WTC11 (cell line): ENCODE data around the gene YIPF6.

Experiments
- E2F4 ChIP-seq: sonication (generic); formaldehyde crosslinking; IDR thresholded peaks from 2 replicates; pipeline ENCODE4 v1.8.1; 2022; ENCODE audit warnings: low read depth, mild to moderate bottlenecking, moderate library complexity, missing genetic modification reagents, borderline replicate concordance
- E2F5 ChIP-seq: sonication (generic); formaldehyde crosslinking; IDR thresholded peaks from 2 replicates; pipeline ENCODE4 v1.8.1; 2022; ENCODE audit warnings: mild to moderate bottlenecking, moderate library complexity, missing genetic modification reagents
- IRF2 ChIP-seq: sonication (generic); formaldehyde crosslinking; IDR thresholded peaks from 2 replicates; pipeline ENCODE4 v1.8.0; 2022; ENCODE audit warnings: low read depth, missing genetic modification reagents, borderline replicate concordance
- MAX ChIP-seq: sonication (generic); formaldehyde crosslinking; IDR thresholded peaks from 2 replicates; pipeline ENCODE4 v1.8.0; 2022; ENCODE audit warnings: mild to moderate bottlenecking, missing genetic modification reagents
- NFYB ChIP-seq: sonication (generic); formaldehyde crosslinking; conservative IDR thresholded peaks from 2 replicates; pipeline ENCODE4 v1.8.0; 2022; ENCODE audit warnings: low read depth, missing genetic modification reagents
- PREB ChIP-seq: sonication (generic); formaldehyde crosslinking; IDR thresholded peaks from 2 replicates; pipeline ENCODE4 v1.8.1; 2022; ENCODE audit warnings: mild to moderate bottlenecking, missing genetic modification reagents, moderate library complexity, borderline replicate concordance
- SP1 ChIP-seq: sonication (generic); formaldehyde crosslinking; conservative IDR thresholded peaks from 2 replicates; pipeline ENCODE4 v1.8.1; 2022; ENCODE audit warnings: missing genetic modification reagents
- STAT6 ChIP-seq: sonication (generic); formaldehyde crosslinking; conservative IDR thresholded peaks from 2 replicates; pipeline ENCODE4 v1.8.1; 2023; ENCODE audit warnings: mild to moderate bottlenecking, low read depth, missing genetic modification reagents, moderate library complexity

- TF ChIP-seq STAT6 (no peak), SP1 (CRISPR knock-in tag) (no peak), IRF2 (CRISPR knock-in tag) (no peak), PREB (no peak), E2F5 (CRISPR knock-in tag) (no peak), E2F4 (CRISPR knock-in tag) (no peak), MAX (no peak), NFYB (no peak)
Measured at GRCh38 chrX:68579810-68580209, 81.0 kb downstream of the YIPF6 start.
